GM18520 (cell line): ENCODE data around the gene TTC4.

Experiments
- ATAC-seq: cut with Tn5 transposase; IDR thresholded peaks from one replicate; pipeline ENCODE4 v1.9.1; 2021; ENCODE audit not compliant: unreplicated experiment

TTC4 gene

GRCh38 chr1:54777431-54777830 lies 61.8 kb downstream of the TTC4 start:
- no peak for ATAC-seq

GRCh38 chr1:54781023-54781723 lies 65.5 kb downstream of the TTC4 start:
- ATAC-seq, result no peak

GRCh38 chr1:54782156-54782555 lies 66.5 kb downstream of the TTC4 start:
- no peak for ATAC-seq

GRCh38 chr1:54782588-54782987 lies 66.9 kb downstream of the TTC4 start:
- no peak for ATAC-seq

- ATAC-seq, result no peak
Observed at GRCh38 chr1:54784066-54784465, 68.4 kb downstream of the TTC4 start.

- no peak for ATAC-seq
Observed at GRCh38 chr1:54786778-54787177, 71.1 kb downstream of the TTC4 start.

- no peak for ATAC-seq
Observed at GRCh38 chr1:54787604-54788003, 71.9 kb downstream of the TTC4 start.

GRCh38 chr1:54788459-54788858 lies 72.8 kb downstream of the TTC4 start:
- no peak for ATAC-seq

- ATAC-seq, result no peak
Observed at GRCh38 chr1:54791880-54792522, 76.3 kb downstream of the TTC4 start.
